AG09309 (cell line): ENCODE results near the gene TMEM132D.
"Not testable (repeated sequence)": the region's sequence is repeated elsewhere in the genome, so short reads cannot be mapped to it uniquely, and the experiment has no call there.

Experiments
- DNase-seq: peaks from one replicate; pipeline ENCODE4 v3.0.0-alpha.2; 2010; ENCODE audit warnings: low read depth
- H3K4me3 ChIP-seq: 2 replicates; pipeline ENCODE4 v1.5.1; 2011; ENCODE audit warnings: mild to moderate bottlenecking, low read depth, low read length, moderate library complexity; ENCODE audit not compliant: control insufficient read depth
- CTCF ChIP-seq: IDR thresholded peaks from 2 replicates; pipeline ENCODE4 v1.5.1; 2011; ENCODE audit warnings: mild to moderate bottlenecking, low read depth, low read length, inconsistent platforms; ENCODE audit not compliant: insufficient read depth, control insufficient read depth; ENCODE audit errors: missing control alignments

Gene TMEM132D

DNA sequence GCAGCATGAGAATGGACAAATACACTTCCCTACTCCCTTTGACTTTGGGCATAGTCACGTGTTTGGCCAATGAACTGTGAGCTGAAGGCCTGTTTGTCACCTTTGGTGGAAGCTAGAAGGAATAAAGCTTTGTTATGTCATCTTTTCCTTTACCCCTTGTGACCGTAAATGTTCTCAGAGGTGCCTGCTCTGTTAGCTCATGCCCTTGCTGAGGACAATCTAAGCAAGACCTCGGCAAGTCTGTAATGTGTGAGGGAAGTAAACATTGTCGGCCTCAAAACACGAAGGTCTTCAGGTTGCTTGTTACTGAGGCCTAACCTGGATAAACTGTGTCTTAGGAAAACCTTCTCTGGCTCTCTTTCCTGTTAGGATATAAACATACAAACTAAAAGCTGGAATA, 354.2 kb downstream of the TMEM132D start:
- no peak for DNase-seq
- H3K4me3 ChIP-seq: no peak overlapping the region
- no peak for TF ChIP-seq CTCF

GRCh38 chr12:129549020-129549419, 354.8 kb downstream of the TMEM132D start:
- not testable (repeated sequence) for H3K4me3 ChIP-seq, DNase-seq

DNA sequence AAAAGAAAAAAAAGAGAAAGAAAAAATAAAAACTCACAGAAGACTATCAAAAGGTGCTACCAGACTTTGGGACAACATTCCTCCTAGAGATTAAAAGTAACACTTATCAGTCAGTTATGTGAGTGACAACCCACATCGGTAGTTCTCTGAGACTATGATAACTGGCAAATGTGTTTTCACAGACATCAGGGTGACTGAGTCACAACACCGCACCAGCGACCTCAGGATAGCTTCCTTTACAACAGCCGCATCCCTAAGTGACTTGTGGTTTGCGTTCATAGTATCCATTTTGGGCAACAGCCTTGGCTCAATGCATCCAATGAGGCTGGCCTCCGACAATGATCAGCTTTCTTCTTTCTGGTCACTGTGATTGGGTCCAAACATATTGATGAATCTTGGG, 359.1 kb downstream of the TMEM132D start:
- no peak for TF ChIP-seq CTCF
- DNase-seq: no peak
- no peak overlapping the region for H3K4me3 ChIP-seq

DNA sequence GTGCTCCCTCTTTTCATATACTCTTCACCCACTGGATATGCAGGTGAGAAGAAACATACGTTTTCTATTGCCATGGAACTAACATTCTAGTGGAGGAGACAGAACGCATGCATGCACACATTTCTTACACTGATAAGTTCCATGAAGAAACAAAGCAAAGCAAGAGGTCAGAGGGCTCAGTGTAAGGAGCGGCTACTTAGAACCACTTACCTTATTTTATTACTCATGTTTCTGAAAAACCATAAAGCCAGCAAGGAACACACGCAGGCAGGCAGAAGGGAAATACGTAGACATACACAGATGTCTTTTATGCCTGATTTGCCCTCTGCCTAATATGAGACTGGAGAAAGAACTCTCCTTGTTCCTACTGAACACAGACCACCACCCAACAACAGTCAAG, 362.9 kb downstream of the TMEM132D start:
- no peak overlapping the region for H3K4me3 ChIP-seq
- no peak for TF ChIP-seq CTCF
- no peak for DNase-seq

DNA sequence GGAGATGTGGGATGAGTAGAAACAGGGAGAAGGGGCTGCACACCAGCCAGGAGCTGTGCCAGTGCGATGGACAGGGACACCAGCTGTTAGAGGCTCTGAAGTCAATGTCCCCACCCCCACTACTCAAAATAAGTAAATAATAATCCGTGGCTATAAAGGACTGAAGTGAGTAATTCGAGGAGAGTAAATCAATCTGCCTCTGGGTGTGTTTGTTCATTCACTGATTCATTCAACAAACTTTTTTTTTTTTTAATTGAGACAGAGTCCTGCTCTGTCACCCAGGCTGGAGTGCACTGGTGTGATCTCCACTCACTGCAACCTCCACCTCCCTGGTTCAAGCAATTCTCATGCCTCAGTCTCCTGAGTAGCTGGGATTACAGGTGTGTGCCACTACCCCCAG, 363.6 kb downstream of the TMEM132D start:
- DNase-seq: no peak
- no peak overlapping the region for H3K4me3 ChIP-seq
- TF ChIP-seq CTCF: no peak

DNA sequence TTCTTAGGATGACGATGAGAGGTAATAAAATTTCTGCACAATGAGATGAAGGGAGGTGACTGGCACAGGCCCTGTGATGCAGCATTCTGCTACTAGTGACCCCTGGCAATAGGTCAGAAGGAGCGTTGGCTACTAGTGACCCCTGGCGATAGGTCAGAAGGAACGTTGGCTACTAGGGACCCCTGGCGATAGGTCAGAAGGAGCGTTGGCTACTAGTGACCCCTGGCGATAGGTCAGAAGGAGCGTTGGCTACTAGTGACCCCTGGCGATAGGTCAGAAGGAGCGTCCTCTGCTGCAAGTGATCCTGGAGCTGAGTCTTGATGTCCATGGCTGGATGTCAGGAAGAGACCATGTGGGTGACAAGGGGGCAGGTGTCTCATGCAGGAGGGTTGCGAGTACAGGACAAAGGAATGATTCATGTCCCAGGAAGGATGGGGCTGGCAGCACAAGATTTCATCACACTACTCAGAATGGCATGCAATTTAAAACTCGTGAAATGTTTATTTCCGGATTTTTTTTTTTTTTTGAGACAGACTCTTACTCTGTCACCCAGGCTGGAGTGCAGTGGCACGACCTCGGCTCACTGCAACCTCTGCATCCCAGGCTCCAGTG, 365.0 kb downstream of the TMEM132D start:
- not testable (repeated sequence) for DNase-seq, H3K4me3 ChIP-seq

DNA sequence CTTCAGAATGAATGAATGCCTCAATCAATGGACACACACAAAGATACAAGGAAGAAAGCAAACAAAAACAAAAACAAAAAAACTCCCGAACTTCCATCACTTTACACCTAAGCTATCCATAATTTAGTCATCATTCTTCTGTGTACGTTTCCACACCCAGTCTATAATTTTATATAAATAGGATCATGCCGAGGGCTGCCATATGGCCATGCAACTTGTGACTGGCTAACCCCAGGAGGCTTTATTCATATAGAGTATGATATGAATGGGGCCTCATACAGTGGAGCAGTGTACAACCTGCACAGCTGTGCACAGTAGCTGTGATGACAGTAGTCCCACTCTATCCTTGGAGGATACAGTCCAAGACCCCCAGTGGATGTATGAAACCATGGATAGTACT, 365.7 kb downstream of the TMEM132D start:
- DNase-seq: no peak
- TF ChIP-seq CTCF: no peak
- H3K4me3 ChIP-seq: no peak overlapping the region

DNA sequence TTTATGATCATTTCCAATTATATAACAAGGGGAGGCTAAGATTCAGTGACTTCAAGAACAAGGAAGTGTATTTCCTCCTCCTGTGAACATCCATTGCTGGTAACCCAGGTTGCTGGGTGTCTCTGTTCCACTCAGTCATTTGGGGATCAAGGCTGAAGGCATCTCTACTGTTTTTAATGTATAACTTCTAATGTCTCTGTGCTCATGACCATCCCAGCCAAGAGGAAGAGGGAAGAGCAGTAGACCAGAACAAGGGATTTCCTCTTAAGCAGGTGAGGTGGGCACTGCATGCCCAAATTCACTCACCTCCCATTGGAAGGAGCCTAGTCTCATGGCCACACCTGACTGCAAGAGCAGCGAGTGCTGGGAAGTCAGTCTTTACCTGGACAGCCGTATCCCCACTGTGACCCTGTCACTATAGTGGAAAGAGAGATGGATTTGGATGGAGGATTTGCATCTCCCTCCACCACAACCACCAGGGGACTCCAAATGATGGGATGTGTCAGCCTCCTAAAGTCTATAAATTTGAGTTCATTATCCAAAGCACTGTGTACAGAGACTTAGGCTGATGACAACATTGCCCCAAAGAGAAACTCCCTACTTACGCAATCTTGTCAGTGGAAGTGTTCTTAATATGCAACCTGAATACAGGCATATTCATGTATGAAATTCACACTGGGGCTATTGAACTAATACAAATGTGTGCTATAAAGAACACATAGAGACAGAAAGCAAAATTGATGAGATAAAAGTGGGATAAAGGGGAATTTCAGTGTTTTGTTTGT, 368.7 kb downstream of the TMEM132D start:
- no peak overlapping the region for H3K4me3 ChIP-seq
- DNase-seq: no peak
- no peak for TF ChIP-seq CTCF
